GM19372 (cell line): ENCODE data around the gene CMKLR1.

Source experiments
- ATAC-seq: cut with Tn5 transposase; IDR thresholded peaks from one replicate; pipeline ENCODE4 v1.9.1; 2021; ENCODE audit warnings: mild to moderate bottlenecking, low read depth, moderate library complexity; ENCODE audit not compliant: unreplicated experiment

The CMKLR1 gene

GRCh38 chr12:108338915-108339657, at the start of gene CMKLR1:
Gene CMKLR1, minus strand, starts transcription at chr12:108339311. Its CDS starts 45,720 bp downstream, at chr12:108293591.
- no peak for ATAC-seq

- no peak for ATAC-seq
Observed at GRCh38 chr12:108387771-108388170, 48.7 kb upstream of the CMKLR1 start.

- ATAC-seq: no peak
Observed at GRCh38 chr12:108386709-108387360, 47.7 kb upstream of the CMKLR1 start.

GRCh38 chr12:108382437-108382801, 43.3 kb upstream of the CMKLR1 start:
- no peak for ATAC-seq

- no peak for ATAC-seq
Observed at GRCh38 chr12:108381787-108382436, 42.8 kb upstream of the CMKLR1 start.

GRCh38 chr12:108380382-108380781, 41.3 kb upstream of the CMKLR1 start:
- ATAC-seq: no peak

GRCh38 chr12:108379823-108380222, 40.7 kb upstream of the CMKLR1 start:
- ATAC-seq: no peak

- no peak for ATAC-seq
Observed at GRCh38 chr12:108378926-108379325, 39.8 kb upstream of the CMKLR1 start.

GRCh38 chr12:108377260-108377659, 38.1 kb upstream of the CMKLR1 start:
- ATAC-seq: peak; percentile 64

GRCh38 chr12:108375986-108376663, 37.0 kb upstream of the CMKLR1 start:
- ATAC-seq: no peak

- ATAC-seq: no peak
Observed at GRCh38 chr12:108374596-108375320, 35.6 kb upstream of the CMKLR1 start.

GRCh38 chr12:108373111-108373510, 34.0 kb upstream of the CMKLR1 start:
- no peak for ATAC-seq

GRCh38 chr12:108371801-108372344, 32.8 kb upstream of the CMKLR1 start:
- ATAC-seq: no peak

- ATAC-seq: no peak
Observed at GRCh38 chr12:108370415-108370814, 31.3 kb upstream of the CMKLR1 start.

GRCh38 chr12:108369736-108370396, 30.8 kb upstream of the CMKLR1 start:
- ATAC-seq: no peak

- ATAC-seq: no peak
Observed at GRCh38 chr12:108368089-108368488, 29.0 kb upstream of the CMKLR1 start.

GRCh38 chr12:108367436-108367835, 28.3 kb upstream of the CMKLR1 start:
- ATAC-seq: no peak

- ATAC-seq: no peak
Observed at GRCh38 chr12:108365324-108365723, 26.2 kb upstream of the CMKLR1 start.

GRCh38 chr12:108364879-108365278, 25.8 kb upstream of the CMKLR1 start:
- no peak for ATAC-seq

GRCh38 chr12:108363565-108363964, 24.5 kb upstream of the CMKLR1 start:
- no peak for ATAC-seq
